Loucy (cell line): ENCODE data around the gene FLT4.

Source experiments
- EZH2phosphoT487 ChIP-seq: fragments of 200-600 bp; IDR thresholded peaks from 2 replicates; pipeline ENCODE4 v1.6.1; 2018; ENCODE audit warnings: antibody characterized with exemption, mild to moderate bottlenecking, moderate library complexity, borderline replicate concordance
- TF ChIP-seq, protein P1 (sequence below): fragments of 200-600 bp; sonication (generic); conservative IDR thresholded peaks from 2 replicates; pipeline ENCODE4 v1.5.1; 2014; ENCODE audit warnings: mild to moderate bottlenecking, antibody characterized with exemption, low read length

- TF ChIP-seq, protein P1, sequence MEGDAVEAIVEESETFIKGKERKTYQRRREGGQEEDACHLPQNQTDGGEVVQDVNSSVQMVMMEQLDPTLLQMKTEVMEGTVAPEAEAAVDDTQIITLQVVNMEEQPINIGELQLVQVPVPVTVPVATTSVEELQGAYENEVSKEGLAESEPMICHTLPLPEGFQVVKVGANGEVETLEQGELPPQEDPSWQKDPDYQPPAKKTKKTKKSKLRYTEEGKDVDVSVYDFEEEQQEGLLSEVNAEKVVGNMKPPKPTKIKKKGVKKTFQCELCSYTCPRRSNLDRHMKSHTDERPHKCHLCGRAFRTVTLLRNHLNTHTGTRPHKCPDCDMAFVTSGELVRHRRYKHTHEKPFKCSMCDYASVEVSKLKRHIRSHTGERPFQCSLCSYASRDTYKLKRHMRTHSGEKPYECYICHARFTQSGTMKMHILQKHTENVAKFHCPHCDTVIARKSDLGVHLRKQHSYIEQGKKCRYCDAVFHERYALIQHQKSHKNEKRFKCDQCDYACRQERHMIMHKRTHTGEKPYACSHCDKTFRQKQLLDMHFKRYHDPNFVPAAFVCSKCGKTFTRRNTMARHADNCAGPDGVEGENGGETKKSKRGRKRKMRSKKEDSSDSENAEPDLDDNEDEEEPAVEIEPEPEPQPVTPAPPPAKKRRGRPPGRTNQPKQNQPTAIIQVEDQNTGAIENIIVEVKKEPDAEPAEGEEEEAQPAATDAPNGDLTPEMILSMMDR = no peak
- no peak for TF ChIP-seq EZH2phosphoT487
Observed at GRCh38 chr5:180592176-180592575, 57.2 kb downstream of the FLT4 start.
